ENCODE data around the gene MAST3.
"Not testable (repeated sequence)": the region's sequence is repeated elsewhere in the genome, so short reads cannot be mapped to it uniquely, and the experiment has no call there.

GRCh38 chr19:18159059-18159616 is 61.6 kb downstream of the MAST3 start:
- TF ChIP-seq CTCF (conservative IDR thresholded peaks at IDR 0.05; ENCODE audit: low read length); EZH2phosphoT487 (IDR thresholded peaks at IDR 0.05; ENCODE audit: borderline replicate concordance, low read depth, low read length): not testable (repeated sequence)
